GM18502 (cell line): Measurements from ENCODE around the gene CD63.
A peak's percentile ranks its signal among the peaks of the same experiment; 100 is the strongest.

ENCODE experiments used
- ATAC-seq: cut with Tn5 transposase; IDR thresholded peaks from one replicate; pipeline ENCODE4 v1.9.1; 2021; ENCODE audit warnings: mild to moderate bottlenecking; ENCODE audit not compliant: unreplicated experiment, poor library complexity

The CD63 gene

DNA sequence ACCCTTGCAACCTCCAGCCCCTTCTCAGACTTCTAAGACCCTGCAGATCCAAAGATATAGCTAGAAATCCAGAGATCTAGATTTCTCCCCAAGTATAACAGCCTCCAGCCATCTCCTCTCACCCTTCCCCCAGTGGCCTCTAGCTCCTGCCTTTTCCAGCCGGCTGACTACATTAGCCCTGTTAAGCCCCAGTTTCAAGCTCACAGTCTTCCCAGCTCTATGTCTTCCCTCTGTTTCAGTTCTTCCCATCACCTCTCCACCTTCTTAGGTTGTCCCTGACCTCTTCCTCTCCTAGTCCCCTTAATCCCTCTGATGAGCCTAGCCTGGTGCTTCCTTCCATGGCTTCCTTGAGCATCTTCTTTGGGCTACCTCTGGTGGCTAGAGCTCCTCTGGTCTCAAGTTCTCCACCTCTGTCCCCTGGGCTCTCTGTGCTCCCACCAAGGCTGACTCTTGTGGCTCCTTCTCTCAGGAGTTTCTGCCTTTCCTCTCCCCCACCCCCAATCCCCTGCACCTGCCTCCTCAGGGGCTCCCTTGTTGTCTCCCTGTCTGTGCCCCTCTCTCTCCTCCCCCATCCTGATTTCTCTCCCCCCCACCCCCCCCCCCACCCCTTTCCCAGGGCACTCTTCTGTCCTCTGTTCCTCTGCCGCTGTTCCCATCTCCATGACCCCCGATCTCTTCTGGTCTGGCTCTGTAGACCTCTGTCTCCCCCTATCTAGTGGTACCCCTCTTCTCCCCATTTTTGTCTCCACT lies 13.3 kb upstream of the CD63 start:
- no peak for ATAC-seq

DNA sequence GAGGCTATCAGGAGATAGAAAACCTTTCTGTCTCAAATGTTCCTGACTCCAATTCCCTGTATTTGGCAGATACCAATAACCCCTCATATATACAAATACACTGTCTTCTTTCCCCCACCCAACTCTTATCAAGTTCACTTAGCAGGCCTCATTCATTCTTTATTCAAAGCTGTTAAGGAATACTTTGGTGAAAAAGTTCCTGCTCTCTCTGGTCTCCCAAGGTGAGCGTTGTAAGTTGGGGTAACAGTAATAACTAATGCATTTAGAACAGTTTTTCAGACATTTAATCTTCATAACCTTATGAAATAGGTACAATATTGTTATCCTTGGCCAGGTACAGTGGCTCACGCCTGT lies 10.2 kb upstream of the CD63 start:
- no peak for ATAC-seq

GRCh38 chr12:55738123-55739024 lies 9.6 kb upstream of the CD63 start:
- ATAC-seq: peak; percentile 85

GRCh38 chr12:55737581-55738122 lies 8.8 kb upstream of the CD63 start:
- no peak for ATAC-seq

GRCh38 chr12:55736780-55737580 lies 8.2 kb upstream of the CD63 start:
- peak; percentile 45 for ATAC-seq

- no peak for ATAC-seq
Measured at GRCh38 chr12:55736076-55736475, 7.3 kb upstream of the CD63 start.

DNA sequence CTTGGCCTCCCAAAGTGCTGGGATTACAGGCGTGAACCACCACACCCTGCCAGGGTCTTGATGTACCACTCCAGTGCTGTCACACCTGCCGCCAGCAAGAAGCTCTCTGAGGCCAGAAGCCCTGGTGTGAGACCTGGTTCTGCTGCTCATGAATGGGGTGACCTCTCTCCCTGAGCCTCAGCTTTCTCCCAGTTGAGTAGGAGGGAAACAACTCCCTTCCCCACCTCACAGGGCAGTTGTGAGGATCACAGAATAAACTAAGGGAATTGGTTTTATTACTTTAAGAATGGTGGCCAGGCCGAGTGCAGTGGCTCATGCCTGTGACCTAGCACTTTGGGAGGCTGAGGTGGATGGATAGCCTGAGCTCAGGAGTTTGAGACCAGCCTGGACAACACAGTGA lies 5.8 kb upstream of the CD63 start:
- ATAC-seq: no peak

- no peak for ATAC-seq
Measured at GRCh38 chr12:55733858-55734257, 5.0 kb upstream of the CD63 start.

DNA sequence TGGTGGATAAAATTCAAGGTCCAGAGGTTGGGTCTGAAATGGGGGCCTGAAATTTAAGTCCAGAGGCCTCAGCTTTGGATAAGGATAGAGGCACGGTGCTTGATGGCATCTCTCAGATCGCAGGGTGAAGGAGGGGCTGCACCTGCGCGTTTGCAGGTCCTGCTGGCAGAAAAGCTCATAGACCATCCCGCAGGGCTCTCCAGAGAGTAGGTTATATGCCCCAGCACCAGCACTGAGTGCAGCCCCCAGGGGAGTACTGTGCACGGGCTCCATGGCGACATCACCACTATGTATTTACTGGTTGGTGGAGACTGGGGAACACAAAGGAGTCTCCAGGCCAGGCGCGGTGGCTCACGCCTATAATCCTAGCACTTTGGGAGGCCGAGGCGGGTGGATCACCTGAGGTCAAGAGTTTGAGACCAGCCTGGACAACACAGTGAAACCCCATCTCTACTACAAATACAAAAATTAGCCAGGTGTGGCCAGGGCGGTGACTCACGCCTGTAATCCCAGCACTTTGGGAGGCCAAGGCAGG lies 4.3 kb upstream of the CD63 start:
- no peak for ATAC-seq

GRCh38 chr12:55732288-55732687 lies 3.5 kb upstream of the CD63 start:
- no peak for ATAC-seq

GRCh38 chr12:55729819-55730818 lies 1.3 kb upstream of the CD63 start:
- peak; percentile 54 for ATAC-seq

- ATAC-seq: peak; percentile 20
Measured at GRCh38 chr12:55728186-55728938, 447 bp downstream of the CD63 start.

GRCh38 chr12:55727643-55728185 lies 1.1 kb downstream of the CD63 start:
- ATAC-seq: no peak

DNA sequence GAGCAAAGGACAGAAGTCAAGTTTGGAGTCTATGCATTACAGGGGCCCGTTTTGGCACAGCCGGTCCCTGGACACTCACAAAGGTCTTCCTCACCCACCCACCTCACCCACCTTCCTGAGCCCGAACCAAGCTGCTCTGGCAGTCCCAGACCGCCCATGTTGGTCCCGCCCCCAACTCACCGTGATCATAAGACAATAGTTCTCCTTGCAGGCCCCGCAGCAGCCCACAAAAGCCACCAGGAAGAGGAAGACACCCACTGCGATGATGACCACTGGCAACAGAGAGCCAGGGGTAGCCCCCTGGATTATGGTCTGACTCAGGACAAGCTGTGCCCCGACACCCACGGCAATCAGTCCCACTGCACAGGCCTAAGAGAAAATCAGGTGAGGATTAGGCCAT lies 1.8 kb downstream of the CD63 start:
- no peak for ATAC-seq

- no peak for ATAC-seq
Measured at GRCh38 chr12:55725556-55725955, 3.3 kb downstream of the CD63 start.

GRCh38 chr12:55724940-55725309 lies 3.9 kb downstream of the CD63 start:
- ATAC-seq: no peak

DNA sequence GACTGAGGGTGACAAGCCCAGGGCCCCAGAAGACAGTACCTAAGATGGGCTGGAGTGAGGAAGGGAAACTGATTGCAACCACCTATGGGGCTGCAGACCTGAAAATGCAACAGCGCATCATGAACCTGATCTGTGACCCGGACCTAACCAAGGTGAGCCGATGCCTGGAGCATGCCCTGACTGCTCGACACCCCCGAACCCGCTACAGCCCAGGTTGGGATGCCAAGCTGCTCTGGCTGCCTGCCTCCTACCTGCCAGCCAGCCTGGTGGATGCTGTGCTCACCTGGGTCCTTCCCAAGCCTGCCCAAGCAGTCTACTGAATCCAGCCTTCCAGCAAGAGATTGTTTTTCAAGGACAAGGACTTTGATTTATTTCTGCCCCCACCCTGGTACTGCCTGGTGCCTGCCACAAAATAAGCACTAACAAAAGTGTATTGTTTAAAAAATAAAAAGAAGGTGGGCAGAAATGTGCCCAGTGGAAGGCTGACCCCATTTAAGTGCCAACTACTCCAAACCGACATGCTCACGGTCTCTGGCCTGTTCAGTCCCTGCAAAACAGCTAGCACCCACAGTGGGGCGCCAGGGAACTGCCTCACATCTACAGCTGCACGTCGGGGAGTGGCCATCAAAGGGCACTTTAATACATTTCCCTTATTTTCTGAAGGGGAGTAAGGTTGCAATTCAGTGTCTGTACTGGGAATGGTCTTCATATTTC lies 4.4 kb downstream of the CD63 start:
- no peak for ATAC-seq
